ENCODE measurements around the gene TNIK. TPM values are rescaled to one million over a fixed set of nuclear protein-coding genes. Genes with fewer than 3 reads are reported as not detected.

The TNIK gene
- total and polyA plus RNA-seq, 2 of the 13 experiments (the other 11 are each of a cell fraction or from before 2014, with no cell fraction given) = 0.15 to 0.22 TPM

DNA sequence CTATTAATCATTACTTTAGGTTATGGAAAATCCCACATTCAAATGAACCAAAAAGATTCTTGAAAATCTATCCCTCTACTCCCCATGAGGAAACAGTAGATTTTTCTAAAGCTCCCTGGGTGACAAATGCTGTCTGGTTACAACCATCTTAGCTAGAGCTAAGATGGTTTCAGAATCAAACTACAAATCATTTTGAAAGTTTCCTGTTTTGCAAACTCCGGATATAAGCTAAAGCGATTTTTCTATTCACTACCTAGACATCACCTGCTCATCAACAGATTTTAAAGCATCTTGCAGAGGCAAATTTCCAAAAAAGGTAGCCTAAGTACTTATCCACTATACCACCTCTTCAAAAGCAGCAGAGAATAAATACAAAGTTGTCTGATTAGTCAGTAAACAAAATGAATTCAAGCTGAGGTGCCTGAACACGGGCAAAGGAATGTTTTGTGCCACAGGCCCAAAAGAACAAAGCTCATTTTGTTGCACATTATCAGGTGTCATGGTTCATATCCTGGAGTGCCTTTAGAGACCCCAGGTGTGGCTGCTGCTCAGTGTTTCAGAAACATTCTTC, 204.9 kb downstream of the TNIK start:
- Histone ChIP-seq H3K9me3 (ENCODE audit: low read length) (no peaks in the 10 kb centered on the region), H3K9ac (ENCODE audit: insufficient read depth, low read depth, low read length) (no peak overlapping the region), H3K36me3 (replicated peaks in 1 of 2; ENCODE audit: control insufficient read depth in 1 of 2, insufficient read depth in 2 of 2, low read length in 2 of 2) (no peaks in the 10 kb centered on the region), H3K79me2 (ENCODE audit: insufficient read depth, low read length) (no peaks in the 10 kb centered on the region), H3K27me3 (ENCODE audit: control insufficient read depth in 1 of 2, insufficient read depth in 2 of 2, low read length in 2 of 2) (peaks cover 0 to 1% of the 10 kb centered on the region in 2 experiments; a peak in 1 of 5 replicates), H3K4me2 (ENCODE audit: low read depth, low read length) (no peak overlapping the region), H3K4me1 (ENCODE audit: insufficient read depth, low read length) (peaks cover 8% of the 10 kb centered on the region; the same call in 1 of the 2 replicates), H3K4me3 (replicated peaks in 1 of 3; ENCODE audit: insufficient read depth in 1 of 3, low read depth in 2 of 3, low read length in 3 of 3) (no peak overlapping the region), H3K27ac (ENCODE audit: extremely low read length, insufficient read depth, low read length) (no peak overlapping the region), H4K20me1 (ENCODE audit: insufficient read depth, low read length) (no peaks in the 10 kb centered on the region), H2AFZ (ENCODE audit: low read length) (no peak overlapping the region)
- 40% methylated on average over 3 of the region's 3 CpGs for WGBS (ENCODE audit: low lambda C conversion rate)
- no TSS peak for BruUV-seq (replicated peaks)
- no peak for FAIRE-seq
- no peak for DNase-seq (ENCODE audit: low spot score)
- ATAC-seq = no peak
- ChIA-PET CTCF (ENCODE audit: low intra/inter-chr PET ratio, low total read pairs) (no interaction called here), POLR2A (no interaction called here)
- TF ChIP-seq ZFP90 (CRISPR knock-in tag; IDR thresholded peaks at IDR 0.05; ENCODE audit: borderline replicate concordance) (no peak), ZNF512 (CRISPR knock-in tag; IDR thresholded peaks at IDR 0.05) (no peak), REPIN1 (CRISPR knock-in tag; IDR thresholded peaks at IDR 0.05; ENCODE audit: borderline replicate concordance, low read depth) (no peak), ZMAT5 (CRISPR knock-in tag; IDR thresholded peaks at IDR 0.05; ENCODE audit: borderline replicate concordance, low read depth) (no peak), MEIS1 (CRISPR knock-in tag; IDR thresholded peaks at IDR 0.05; ENCODE audit: borderline replicate concordance) (no peak), HOMEZ (CRISPR knock-in tag; IDR thresholded peaks at IDR 0.05; ENCODE audit: low read depth) (no peak), ZKSCAN5 (CRISPR knock-in tag; IDR thresholded peaks at IDR 0.05) (no peak), MTERF4 (CRISPR knock-in tag; IDR thresholded peaks at IDR 0.05) (no peak), YEATS2 (CRISPR knock-in tag; IDR thresholded peaks at IDR 0.05; ENCODE audit: borderline replicate concordance) (no peak), GATA4 (IDR thresholded peaks at IDR 0.05; ENCODE audit: borderline replicate concordance, low read depth) (no peak), TMF1 (CRISPR knock-in tag; IDR thresholded peaks at IDR 0.05; ENCODE audit: low read depth) (no peak), ATF5 (CRISPR knock-in tag; IDR thresholded peaks at IDR 0.05; ENCODE audit: low read depth) (no peak), ONECUT2 (CRISPR knock-in tag; IDR thresholded peaks at IDR 0.05) (no peak), TFE3 (CRISPR knock-in tag; IDR thresholded peaks at IDR 0.05) (no peak), ZNF333 (CRISPR knock-in tag; IDR thresholded peaks at IDR 0.05; ENCODE audit: borderline replicate concordance) (no peak), DRAP1 (CRISPR knock-in tag; IDR thresholded peaks at IDR 0.05) (no peak)
- intact Hi-C loops (cut with micrococcal nuclease; ENCODE audit: unreplicated experiment) = no loop called here
- in situ Hi-C loops (cut with HindIII; ENCODE audit: extremely low pct_ligation_motif_present, low pct_unique_long_range_greater_than_20kb) = no loop called here

Data from HepG2 (cell line).